ENCODE measurements around the gene NAV2.

DNA sequence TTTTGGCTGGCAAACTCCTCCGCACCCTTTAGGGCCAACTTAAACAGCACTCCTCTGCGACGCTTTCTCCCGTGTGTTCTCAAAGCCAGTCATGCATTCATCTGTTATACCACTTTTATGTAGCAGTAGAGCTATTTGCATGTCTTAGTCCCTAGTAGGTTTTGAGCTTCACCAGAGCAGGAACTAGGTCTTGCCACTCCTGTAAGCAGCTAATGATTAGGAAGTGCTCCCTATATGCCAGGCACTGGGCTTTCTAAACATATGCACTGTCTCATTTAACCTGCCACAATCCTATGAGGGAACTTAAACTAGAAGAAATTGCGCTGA is 266.8 kb downstream of the NAV2 start:
- TF ChIP-seq, protein P1, sequence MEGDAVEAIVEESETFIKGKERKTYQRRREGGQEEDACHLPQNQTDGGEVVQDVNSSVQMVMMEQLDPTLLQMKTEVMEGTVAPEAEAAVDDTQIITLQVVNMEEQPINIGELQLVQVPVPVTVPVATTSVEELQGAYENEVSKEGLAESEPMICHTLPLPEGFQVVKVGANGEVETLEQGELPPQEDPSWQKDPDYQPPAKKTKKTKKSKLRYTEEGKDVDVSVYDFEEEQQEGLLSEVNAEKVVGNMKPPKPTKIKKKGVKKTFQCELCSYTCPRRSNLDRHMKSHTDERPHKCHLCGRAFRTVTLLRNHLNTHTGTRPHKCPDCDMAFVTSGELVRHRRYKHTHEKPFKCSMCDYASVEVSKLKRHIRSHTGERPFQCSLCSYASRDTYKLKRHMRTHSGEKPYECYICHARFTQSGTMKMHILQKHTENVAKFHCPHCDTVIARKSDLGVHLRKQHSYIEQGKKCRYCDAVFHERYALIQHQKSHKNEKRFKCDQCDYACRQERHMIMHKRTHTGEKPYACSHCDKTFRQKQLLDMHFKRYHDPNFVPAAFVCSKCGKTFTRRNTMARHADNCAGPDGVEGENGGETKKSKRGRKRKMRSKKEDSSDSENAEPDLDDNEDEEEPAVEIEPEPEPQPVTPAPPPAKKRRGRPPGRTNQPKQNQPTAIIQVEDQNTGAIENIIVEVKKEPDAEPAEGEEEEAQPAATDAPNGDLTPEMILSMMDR (conservative IDR thresholded peaks at IDR 0.05 in 1 of 2, IDR thresholded peaks at IDR 0.05 in 1 of 2; ENCODE audit: low read depth in 1 of 2, low read length in 2 of 2): no peak
- no peak for TF ChIP-seq EZH2 (IDR thresholded peaks at IDR 0.05; ENCODE audit: low read length, missing control alignments)
